ENCODE results near the gene PTPRG.

GRCh38 chr3:62133015-62133414 is 571.6 kb downstream of the PTPRG start:
- TF ChIP-seq, protein P1, sequence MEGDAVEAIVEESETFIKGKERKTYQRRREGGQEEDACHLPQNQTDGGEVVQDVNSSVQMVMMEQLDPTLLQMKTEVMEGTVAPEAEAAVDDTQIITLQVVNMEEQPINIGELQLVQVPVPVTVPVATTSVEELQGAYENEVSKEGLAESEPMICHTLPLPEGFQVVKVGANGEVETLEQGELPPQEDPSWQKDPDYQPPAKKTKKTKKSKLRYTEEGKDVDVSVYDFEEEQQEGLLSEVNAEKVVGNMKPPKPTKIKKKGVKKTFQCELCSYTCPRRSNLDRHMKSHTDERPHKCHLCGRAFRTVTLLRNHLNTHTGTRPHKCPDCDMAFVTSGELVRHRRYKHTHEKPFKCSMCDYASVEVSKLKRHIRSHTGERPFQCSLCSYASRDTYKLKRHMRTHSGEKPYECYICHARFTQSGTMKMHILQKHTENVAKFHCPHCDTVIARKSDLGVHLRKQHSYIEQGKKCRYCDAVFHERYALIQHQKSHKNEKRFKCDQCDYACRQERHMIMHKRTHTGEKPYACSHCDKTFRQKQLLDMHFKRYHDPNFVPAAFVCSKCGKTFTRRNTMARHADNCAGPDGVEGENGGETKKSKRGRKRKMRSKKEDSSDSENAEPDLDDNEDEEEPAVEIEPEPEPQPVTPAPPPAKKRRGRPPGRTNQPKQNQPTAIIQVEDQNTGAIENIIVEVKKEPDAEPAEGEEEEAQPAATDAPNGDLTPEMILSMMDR (conservative IDR thresholded peaks at IDR 0.05; ENCODE audit: low read depth in 2 of 2): no peak
- TF ChIP-seq REST (IDR thresholded peaks at IDR 0.05; ENCODE audit: unreplicated experiment): no peak

Measured in GM23338 (cell line).